SK-N-SH treated with all-trans-retinoic acid at 6 μM for 48 hours (cell line): Measurements from ENCODE around the gene WDR3.

Source experiments
- ATAC-seq: fragments of 200-7000 bp; cut with Tn5 transposase; 3 replicates; pipeline ENCODE4 v1.9.1; 2020; ENCODE audit warnings: mild to moderate bottlenecking, moderate library complexity
- ARNTL ChIP-seq: fragments of 450-650 bp; formaldehyde crosslinking; IDR thresholded peaks from 2 replicates; pipeline ENCODE4 v1.5.0; 2020; ENCODE audit warnings: low read depth, mild to moderate bottlenecking, moderate library complexity, borderline replicate concordance
- BACH2 ChIP-seq: fragments of 250-450 bp; sonication (Bioruptor Pico); IDR thresholded peaks from 2 replicates; pipeline ENCODE4 v1.9.0; 2021; ENCODE audit warnings: mild to moderate bottlenecking, borderline replicate concordance
- CREB5 ChIP-seq: fragments of 250-450 bp; sonication (Bioruptor Pico); IDR thresholded peaks from 2 replicates; pipeline ENCODE4 v1.5.1; 2020; ENCODE audit warnings: low read depth, mild to moderate bottlenecking, moderate library complexity
- CSDC2 ChIP-seq: fragments of 250-450 bp; sonication (Bioruptor Pico); IDR thresholded peaks from 2 replicates; pipeline ENCODE4 v1.5.0; 2020; ENCODE audit warnings: mild to moderate bottlenecking, moderate library complexity
- ESRRG ChIP-seq: fragments of 250-450 bp; sonication (Bioruptor Pico); IDR thresholded peaks from 2 replicates; pipeline ENCODE4 v1.6.1; 2021; ENCODE audit warnings: mild to moderate bottlenecking
- ISL1 ChIP-seq: fragments of 250-450 bp; sonication (Bioruptor Pico); IDR thresholded peaks from 2 replicates; pipeline ENCODE4 v2.1.2; 2022; ENCODE audit warnings: mild to moderate bottlenecking, moderate library complexity
- OSR1 ChIP-seq: fragments of 250-450 bp; sonication (Bioruptor Pico); IDR thresholded peaks from 2 replicates; pipeline ENCODE4 v1.8.0; 2022; ENCODE audit warnings: moderate library complexity, mild to moderate bottlenecking, inconsistent platforms
- PATZ1 ChIP-seq: fragments of 250-450 bp; sonication (Bioruptor Pico); IDR thresholded peaks from 2 replicates; pipeline ENCODE4 v1.8.0; 2020; ENCODE audit warnings: mild to moderate bottlenecking, moderate library complexity, borderline replicate concordance
- POU6F1 ChIP-seq: fragments of 250-450 bp; sonication (Bioruptor Pico); IDR thresholded peaks from 2 replicates; pipeline ENCODE4 v1.8.0; 2021; ENCODE audit warnings: low read depth, mild to moderate bottlenecking, moderate library complexity, borderline replicate concordance
- PPARA ChIP-seq: fragments of 250-450 bp; sonication (Bioruptor Pico); IDR thresholded peaks from 2 replicates; pipeline ENCODE4 v1.5.0; 2020; ENCODE audit warnings: mild to moderate bottlenecking, borderline replicate concordance
- RARB ChIP-seq: fragments of 250-450 bp; sonication (Bioruptor Pico); IDR thresholded peaks from 2 replicates; pipeline ENCODE4 v1.8.0; 2021; ENCODE audit warnings: mild to moderate bottlenecking, moderate library complexity
- SNAI2 ChIP-seq: fragments of 250-450 bp; sonication (Bioruptor Pico); IDR thresholded peaks from 2 replicates; pipeline ENCODE4 v1.5.0; 2020; ENCODE audit warnings: mild to moderate bottlenecking, moderate library complexity
- TCF4 ChIP-seq: fragments of 250-450 bp; sonication (Bioruptor Pico); IDR thresholded peaks from 2 replicates; pipeline ENCODE4 v1.8.0; 2021; ENCODE audit warnings: mild to moderate bottlenecking, moderate library complexity, borderline replicate concordance
- TOX ChIP-seq: fragments of 250-450 bp; sonication (Bioruptor Pico); IDR thresholded peaks from 2 replicates; pipeline ENCODE4 v1.8.0; 2021; ENCODE audit warnings: mild to moderate bottlenecking, moderate library complexity, borderline replicate concordance
- TSHZ2 ChIP-seq: fragments of 250-450 bp; sonication (Bioruptor Pico); IDR thresholded peaks from 2 replicates; pipeline ENCODE4 v1.5.0; 2020; ENCODE audit warnings: mild to moderate bottlenecking, moderate library complexity
- ZC3H10 ChIP-seq: fragments of 250-450 bp; sonication (Bioruptor Pico); IDR thresholded peaks from 2 replicates; pipeline ENCODE4 v1.5.1; 2021; ENCODE audit warnings: mild to moderate bottlenecking, moderate library complexity
- ZFP3 ChIP-seq: fragments of 250-450 bp; sonication (Bioruptor Pico); IDR thresholded peaks from 2 replicates; pipeline ENCODE4 v1.5.0; 2020; ENCODE audit warnings: mild to moderate bottlenecking, moderate library complexity
- ZFP30 ChIP-seq: fragments of 450-650 bp; formaldehyde crosslinking; IDR thresholded peaks from 2 replicates; pipeline ENCODE4 v1.5.0; 2022; ENCODE audit warnings: mild to moderate bottlenecking, moderate library complexity
- ZNF565 ChIP-seq: fragments of 450-650 bp; formaldehyde crosslinking; conservative IDR thresholded peaks from 2 replicates; pipeline ENCODE4 v1.5.0; 2020; ENCODE audit warnings: low read depth, mild to moderate bottlenecking, moderate library complexity
- ZNF70 ChIP-seq: fragments of 450-650 bp; formaldehyde crosslinking; IDR thresholded peaks from 2 replicates; pipeline ENCODE4 v1.5.0; 2020; ENCODE audit warnings: mild to moderate bottlenecking, moderate library complexity
- ZNF8 ChIP-seq: fragments of 450-650 bp; formaldehyde crosslinking; IDR thresholded peaks from 2 replicates; pipeline ENCODE4 v1.5.0; 2020; ENCODE audit warnings: mild to moderate bottlenecking, moderate library complexity
- TF ChIP-seq, protein P1 (sequence below): fragments of 250-450 bp; sonication (Bioruptor Pico); IDR thresholded peaks from 2 replicates; pipeline ENCODE4 v1.5.1; 2021; ENCODE audit warnings: mild to moderate bottlenecking, moderate library complexity

WDR3 gene

GRCh38 chr1:117981455-117982192 is 52.1 kb downstream of the WDR3 start (continued):
- TF ChIP-seq PATZ1 (CRISPR knock-in tag), result no peak
- TF ChIP-seq RARB (CRISPR knock-in tag), result no peak
- TF ChIP-seq TCF4 (CRISPR knock-in tag), result no peak
- TF ChIP-seq CSDC2 (CRISPR knock-in tag), result no peak
- TF ChIP-seq PPARA, result no peak
- TF ChIP-seq ZNF565 (CRISPR knock-in tag), result no peak

- TF ChIP-seq ZNF70 (CRISPR knock-in tag) (no peak), ZNF565 (CRISPR knock-in tag) (no peak), SNAI2 (CRISPR knock-in tag) (no peak), POU6F1 (CRISPR knock-in tag) (no peak), ZC3H10 (CRISPR knock-in tag) (no peak), RARB (CRISPR knock-in tag) (no peak), PATZ1 (CRISPR knock-in tag) (no peak), ESRRG (CRISPR knock-in tag) (no peak), TCF4 (CRISPR knock-in tag) (no peak), TSHZ2 (CRISPR knock-in tag) (no peak), ZFP3 (CRISPR knock-in tag) (no peak)
- TF ChIP-seq, protein P1, sequence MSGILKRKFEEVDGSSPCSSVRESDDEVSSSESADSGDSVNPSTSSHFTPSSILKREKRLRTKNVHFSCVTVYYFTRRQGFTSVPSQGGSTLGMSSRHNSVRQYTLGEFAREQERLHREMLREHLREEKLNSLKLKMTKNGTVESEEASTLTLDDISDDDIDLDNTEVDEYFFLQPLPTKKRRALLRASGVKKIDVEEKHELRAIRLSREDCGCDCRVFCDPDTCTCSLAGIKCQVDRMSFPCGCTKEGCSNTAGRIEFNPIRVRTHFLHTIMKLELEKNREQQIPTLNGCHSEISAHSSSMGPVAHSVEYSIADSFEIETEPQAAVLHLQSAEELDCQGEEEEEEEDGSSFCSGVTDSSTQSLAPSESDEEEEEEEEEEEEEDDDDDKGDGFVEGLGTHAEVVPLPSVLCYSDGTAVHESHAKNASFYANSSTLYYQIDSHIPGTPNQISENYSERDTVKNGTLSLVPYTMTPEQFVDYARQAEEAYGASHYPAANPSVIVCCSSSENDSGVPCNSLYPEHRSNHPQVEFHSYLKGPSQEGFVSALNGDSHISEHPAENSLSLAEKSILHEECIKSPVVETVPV (CRISPR knock-in tag), result no peak
- no peak for ATAC-seq
Observed at GRCh38 chr1:117985239-117985638, 55.7 kb downstream of the WDR3 start.

DNA sequence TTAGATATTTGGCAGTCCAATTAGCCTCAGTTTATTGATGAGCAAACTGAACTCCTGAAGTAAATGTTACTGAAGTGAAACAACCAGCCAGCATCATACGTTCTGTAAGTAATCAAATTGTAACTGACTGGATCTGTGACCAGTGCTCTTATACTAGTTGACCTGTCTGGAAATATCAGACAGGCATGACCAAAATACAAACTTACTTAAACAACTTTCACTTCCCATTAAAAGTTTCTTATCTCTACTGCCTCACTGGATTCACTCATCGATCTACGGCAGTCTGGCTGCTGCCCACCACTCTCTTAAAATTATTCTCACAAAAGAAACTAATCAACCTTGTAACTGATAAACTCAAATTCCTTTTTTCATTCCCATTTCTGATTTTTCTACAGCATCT is 56.4 kb downstream of the WDR3 start:
- TF ChIP-seq PPARA (no peak), OSR1 (CRISPR knock-in tag) (no peak), CREB5 (no peak), TOX (CRISPR knock-in tag) (no peak), ESRRG (CRISPR knock-in tag) (no peak), ZNF70 (CRISPR knock-in tag) (no peak), BACH2 (no peak), ZNF8 (no peak), SNAI2 (CRISPR knock-in tag) (no peak), POU6F1 (CRISPR knock-in tag) (no peak), CSDC2 (CRISPR knock-in tag) (no peak), ZFP30 (CRISPR knock-in tag) (no peak), ISL1 (CRISPR knock-in tag) (no peak), ARNTL (CRISPR knock-in tag) (no peak), TCF4 (CRISPR knock-in tag) (no peak)
- no peak for ATAC-seq
